ENCODE results near the gene MAP3K5. TPM values are rescaled to one million over a fixed set of nuclear protein-coding genes. Genes with fewer than 3 reads are reported as not detected.

Gene MAP3K5, protein sequence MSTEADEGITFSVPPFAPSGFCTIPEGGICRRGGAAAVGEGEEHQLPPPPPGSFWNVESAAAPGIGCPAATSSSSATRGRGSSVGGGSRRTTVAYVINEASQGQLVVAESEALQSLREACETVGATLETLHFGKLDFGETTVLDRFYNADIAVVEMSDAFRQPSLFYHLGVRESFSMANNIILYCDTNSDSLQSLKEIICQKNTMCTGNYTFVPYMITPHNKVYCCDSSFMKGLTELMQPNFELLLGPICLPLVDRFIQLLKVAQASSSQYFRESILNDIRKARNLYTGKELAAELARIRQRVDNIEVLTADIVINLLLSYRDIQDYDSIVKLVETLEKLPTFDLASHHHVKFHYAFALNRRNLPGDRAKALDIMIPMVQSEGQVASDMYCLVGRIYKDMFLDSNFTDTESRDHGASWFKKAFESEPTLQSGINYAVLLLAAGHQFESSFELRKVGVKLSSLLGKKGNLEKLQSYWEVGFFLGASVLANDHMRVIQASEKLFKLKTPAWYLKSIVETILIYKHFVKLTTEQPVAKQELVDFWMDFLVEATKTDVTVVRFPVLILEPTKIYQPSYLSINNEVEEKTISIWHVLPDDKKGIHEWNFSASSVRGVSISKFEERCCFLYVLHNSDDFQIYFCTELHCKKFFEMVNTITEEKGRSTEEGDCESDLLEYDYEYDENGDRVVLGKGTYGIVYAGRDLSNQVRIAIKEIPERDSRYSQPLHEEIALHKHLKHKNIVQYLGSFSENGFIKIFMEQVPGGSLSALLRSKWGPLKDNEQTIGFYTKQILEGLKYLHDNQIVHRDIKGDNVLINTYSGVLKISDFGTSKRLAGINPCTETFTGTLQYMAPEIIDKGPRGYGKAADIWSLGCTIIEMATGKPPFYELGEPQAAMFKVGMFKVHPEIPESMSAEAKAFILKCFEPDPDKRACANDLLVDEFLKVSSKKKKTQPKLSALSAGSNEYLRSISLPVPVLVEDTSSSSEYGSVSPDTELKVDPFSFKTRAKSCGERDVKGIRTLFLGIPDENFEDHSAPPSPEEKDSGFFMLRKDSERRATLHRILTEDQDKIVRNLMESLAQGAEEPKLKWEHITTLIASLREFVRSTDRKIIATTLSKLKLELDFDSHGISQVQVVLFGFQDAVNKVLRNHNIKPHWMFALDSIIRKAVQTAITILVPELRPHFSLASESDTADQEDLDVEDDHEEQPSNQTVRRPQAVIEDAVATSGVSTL (N-terminal part only)
- 10 to 100 TPM; 19.4 to 36.1 (median 21.1) TPM for total RNA-seq

DNA sequence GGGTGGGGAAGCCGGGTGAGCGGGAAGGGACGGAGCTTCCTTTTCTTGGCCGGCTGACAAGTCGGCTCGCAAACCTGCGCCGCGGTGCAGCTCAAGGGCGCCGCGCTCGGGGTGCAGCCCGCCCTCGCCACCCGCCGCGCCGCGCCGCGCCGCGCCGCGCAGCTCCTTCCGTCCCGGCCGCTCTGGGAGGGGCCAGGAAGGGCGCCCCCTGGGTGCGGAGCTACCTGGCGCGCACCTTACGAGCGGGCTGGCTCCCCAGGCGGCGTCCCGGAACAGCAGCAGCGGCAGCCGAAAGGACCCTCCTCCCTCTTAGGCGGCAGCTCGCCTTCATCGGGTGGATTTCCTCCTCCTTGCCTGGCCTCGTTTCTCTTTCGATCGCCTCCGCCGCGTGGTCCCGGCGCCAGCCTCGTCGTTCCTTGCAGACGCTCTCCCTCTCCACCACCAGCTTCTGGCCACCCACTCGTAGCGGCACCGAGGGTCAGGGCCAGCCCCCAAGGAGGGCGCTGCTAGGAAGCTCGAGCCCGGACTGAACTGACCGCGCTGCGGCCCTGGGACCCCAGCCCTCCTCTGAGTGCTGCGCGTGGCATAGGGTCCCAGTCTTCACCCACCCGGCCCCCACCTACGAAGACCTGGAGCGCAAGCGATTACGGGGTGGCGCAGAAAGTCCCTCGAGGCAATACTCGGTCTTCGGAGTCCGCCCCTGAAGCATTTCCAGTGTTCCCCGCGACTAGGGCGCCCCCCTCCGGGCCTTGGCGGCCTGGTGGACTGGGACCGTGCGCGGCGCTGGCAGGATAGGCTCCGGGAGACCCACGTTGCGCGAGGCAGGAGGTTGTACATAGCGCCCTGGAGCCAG lies at the start of gene MAP3K5:
Gene MAP3K5 (minus strand): TSS at position 68 of the 853 bp plus-strand sequence. CDS start 320 bp downstream, outside the sequence.
- under 1% methylated on average over 46 of the region's 89 CpGs for WGBS
- Histone ChIP-seq H3K4me1 (peaks cover 39% of the 10 kb centered on the region), H3K9me3 (no peaks in the 10 kb centered on the region), H3K27ac (peak within 1 kb of the TSS; percentile 97), H3K36me3 (no peaks in the 10 kb centered on the region), H3K4me3 (peak within 1 kb of the TSS; percentile 98), H3K27me3 (no peaks in the 10 kb centered on the region)
- TF ChIP-seq, protein P1, sequence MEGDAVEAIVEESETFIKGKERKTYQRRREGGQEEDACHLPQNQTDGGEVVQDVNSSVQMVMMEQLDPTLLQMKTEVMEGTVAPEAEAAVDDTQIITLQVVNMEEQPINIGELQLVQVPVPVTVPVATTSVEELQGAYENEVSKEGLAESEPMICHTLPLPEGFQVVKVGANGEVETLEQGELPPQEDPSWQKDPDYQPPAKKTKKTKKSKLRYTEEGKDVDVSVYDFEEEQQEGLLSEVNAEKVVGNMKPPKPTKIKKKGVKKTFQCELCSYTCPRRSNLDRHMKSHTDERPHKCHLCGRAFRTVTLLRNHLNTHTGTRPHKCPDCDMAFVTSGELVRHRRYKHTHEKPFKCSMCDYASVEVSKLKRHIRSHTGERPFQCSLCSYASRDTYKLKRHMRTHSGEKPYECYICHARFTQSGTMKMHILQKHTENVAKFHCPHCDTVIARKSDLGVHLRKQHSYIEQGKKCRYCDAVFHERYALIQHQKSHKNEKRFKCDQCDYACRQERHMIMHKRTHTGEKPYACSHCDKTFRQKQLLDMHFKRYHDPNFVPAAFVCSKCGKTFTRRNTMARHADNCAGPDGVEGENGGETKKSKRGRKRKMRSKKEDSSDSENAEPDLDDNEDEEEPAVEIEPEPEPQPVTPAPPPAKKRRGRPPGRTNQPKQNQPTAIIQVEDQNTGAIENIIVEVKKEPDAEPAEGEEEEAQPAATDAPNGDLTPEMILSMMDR (IDR thresholded peaks at IDR 0.05), result peak; percentile 61 to 66
- no peak for TF ChIP-seq EP300 (IDR thresholded peaks at IDR 0.05)
- TF ChIP-seq POLR2A (IDR thresholded peaks at IDR 0.05), result peak in 1 of 2 donors; percentile 3
- TF ChIP-seq POLR2AphosphoS5 (IDR thresholded peaks at IDR 0.05), result peak in 2 of 3 donors; percentile 34 to 41
- peak; percentile 94 to 95 for DNase-seq (ENCODE audit: low spot score in 2 of 2)

DNA sequence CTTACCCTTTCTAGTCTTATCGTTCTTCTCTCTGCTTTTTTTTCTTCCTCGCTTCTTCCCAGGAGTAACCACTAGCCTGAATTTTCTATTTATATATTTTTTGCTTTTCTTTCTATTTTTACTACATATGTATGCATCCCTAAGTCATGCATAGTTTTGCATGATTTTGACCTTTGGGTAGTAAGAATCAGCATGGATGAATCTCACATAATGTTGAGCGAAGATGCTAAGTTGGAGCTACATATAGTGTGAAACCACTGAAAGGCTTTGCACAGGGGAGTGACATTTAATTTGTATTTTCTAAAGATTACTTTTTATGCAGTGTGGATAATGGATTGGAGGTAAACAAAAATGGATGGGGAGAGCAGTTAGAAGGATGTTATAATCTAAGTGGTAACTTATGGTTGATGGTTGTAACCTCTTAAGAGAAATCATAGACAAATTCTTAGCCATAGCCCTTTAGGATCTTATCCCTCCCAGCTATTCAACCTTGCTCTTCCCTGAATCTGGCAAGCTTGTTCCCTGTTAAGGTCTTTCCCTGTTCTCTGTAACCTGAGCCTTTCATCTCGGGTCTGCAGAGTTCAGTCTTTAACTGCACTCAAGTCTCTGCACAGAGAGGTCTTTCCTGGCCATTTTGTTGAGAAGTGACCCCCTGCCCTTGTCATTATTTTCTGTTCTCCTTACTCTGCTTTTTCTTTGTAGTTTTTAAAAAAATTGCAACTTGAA lies 48.2 kb upstream of the MAP3K5 start:
- no peak overlapping the region for H3K27ac ChIP-seq
- H3K36me3 ChIP-seq, result no peaks in the 10 kb centered on the region
- H3K9me3 ChIP-seq, result no peaks in the 10 kb centered on the region
- no peaks in the 10 kb centered on the region for H3K27me3 ChIP-seq
- H3K4me1 ChIP-seq, result no peaks in the 10 kb centered on the region
- no peak for DNase-seq (ENCODE audit: low spot score in 2 of 2)
- TF ChIP-seq EP300 (IDR thresholded peaks at IDR 0.05), result no peak
- TF ChIP-seq POLR2AphosphoS5 (IDR thresholded peaks at IDR 0.05), result no peak
- TF ChIP-seq, protein P1 (IDR thresholded peaks at IDR 0.05), result no peak
- TF ChIP-seq POLR2A (IDR thresholded peaks at IDR 0.05), result no peak
- no peak overlapping the region for H3K4me3 ChIP-seq
- 84% methylated on average over 4 of the region's 4 CpGs for WGBS

DNA sequence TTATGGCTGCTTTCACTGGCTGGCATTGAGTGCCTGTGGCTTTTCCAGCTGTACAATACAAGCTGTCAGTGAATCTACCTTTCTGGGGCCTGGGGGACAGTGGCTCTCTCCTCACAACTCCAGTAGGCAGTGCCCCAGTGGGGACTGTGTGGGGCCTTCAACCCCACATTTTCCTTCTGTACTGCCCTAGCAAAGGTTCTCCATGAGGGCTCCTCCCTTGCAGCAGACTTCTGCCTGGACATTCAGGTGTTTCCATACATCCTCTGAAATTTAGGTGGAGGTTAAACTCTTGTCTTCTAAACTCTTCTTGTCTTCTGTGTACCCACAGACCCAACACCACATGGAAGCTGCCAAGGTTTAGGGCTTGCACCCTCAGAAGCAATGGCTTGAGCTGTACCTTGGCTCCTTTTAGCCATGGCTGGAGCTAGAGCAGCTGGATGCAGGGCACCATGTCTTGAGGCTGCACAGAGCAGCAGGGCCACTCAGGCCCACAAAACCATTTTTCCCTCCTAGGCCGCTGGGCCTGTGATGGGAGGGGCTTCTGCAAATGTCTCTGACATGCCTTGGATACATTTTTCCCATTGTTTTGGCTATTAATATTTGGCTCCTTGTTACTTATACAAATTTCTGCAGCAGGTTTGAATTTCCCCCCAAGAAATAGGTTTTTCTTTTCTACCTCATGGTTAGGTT lies 39.7 kb upstream of the MAP3K5 start:
- WGBS, result 100% methylated on average over 1 of the region's 1 CpG
- H3K4me3 ChIP-seq, result no peak overlapping the region
- TF ChIP-seq POLR2AphosphoS5 (IDR thresholded peaks at IDR 0.05) (no peak), EP300 (IDR thresholded peaks at IDR 0.05) (no peak), POLR2A (IDR thresholded peaks at IDR 0.05) (no peak)
- TF ChIP-seq, protein P1 (IDR thresholded peaks at IDR 0.05), result no peak
- DNase-seq (ENCODE audit: low spot score in 2 of 2), result no peak
- peaks cover 4% of the 10 kb centered on the region for H3K9me3 ChIP-seq
- H3K4me1 ChIP-seq, result no peaks in the 10 kb centered on the region
- H3K27me3 ChIP-seq, result no peaks in the 10 kb centered on the region
- H3K36me3 ChIP-seq, result peaks cover 22% of the 10 kb centered on the region
- H3K27ac ChIP-seq, result no peak overlapping the region

DNA sequence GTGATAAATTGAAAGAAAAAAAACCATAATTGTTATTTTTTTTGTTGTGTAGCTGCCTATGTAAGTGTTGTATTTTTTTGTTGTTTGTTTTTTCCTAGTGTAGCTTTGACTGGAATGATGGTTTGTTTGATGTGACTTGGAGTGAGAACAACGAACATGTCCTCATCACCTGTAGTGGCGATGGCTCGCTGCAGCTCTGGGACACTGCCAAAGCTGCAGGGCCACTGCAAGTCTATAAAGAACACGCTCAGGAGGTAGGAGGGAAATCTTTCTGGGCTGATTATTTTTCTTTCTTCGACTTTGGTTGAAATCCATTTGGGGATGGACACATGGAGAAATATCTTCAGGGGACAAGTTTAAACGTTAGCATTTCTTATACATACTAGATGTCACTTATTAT lies 33.9 kb upstream of the MAP3K5 start:
- H3K4me1 ChIP-seq, result peaks cover 12% of the 10 kb centered on the region
- H3K9me3 ChIP-seq, result no peaks in the 10 kb centered on the region
- WGBS, result 89% methylated on average over 6 of the region's 6 CpGs
- TF ChIP-seq POLR2A (IDR thresholded peaks at IDR 0.05), result no peak
- no peak for DNase-seq (ENCODE audit: low spot score in 2 of 2)
- H3K27ac ChIP-seq, result no peak overlapping the region
- no peaks in the 10 kb centered on the region for H3K27me3 ChIP-seq
- no peak overlapping the region for H3K4me3 ChIP-seq
- peaks cover 19% of the 10 kb centered on the region for H3K36me3 ChIP-seq

All from suprapubic skin (tissue), 4 donors.